Tracheal epithelial cell (primary cell): ENCODE results near the gene MED8. TPM values are rescaled to one million over a fixed set of nuclear protein-coding genes. Genes with fewer than 3 reads are reported as not detected.

ENCODE experiments used
- total RNA-seq: library from RNA; depleted of rRNA; stranded (reverse); fragments of >200 nt; gene quantifications from 2 replicates; pipeline ENCODE4 v1.2.1, GENCODE V29; 2014

Gene MED8, protein sequence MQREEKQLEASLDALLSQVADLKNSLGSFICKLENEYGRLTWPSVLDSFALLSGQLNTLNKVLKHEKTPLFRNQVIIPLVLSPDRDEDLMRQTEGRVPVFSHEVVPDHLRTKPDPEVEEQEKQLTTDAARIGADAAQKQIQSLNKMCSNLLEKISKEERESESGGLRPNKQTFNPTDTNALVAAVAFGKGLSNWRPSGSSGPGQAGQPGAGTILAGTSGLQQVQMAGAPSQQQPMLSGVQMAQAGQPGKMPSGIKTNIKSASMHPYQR
- total RNA-seq, result 40.3 and 56.9 TPM in 2 replicates

DNA sequence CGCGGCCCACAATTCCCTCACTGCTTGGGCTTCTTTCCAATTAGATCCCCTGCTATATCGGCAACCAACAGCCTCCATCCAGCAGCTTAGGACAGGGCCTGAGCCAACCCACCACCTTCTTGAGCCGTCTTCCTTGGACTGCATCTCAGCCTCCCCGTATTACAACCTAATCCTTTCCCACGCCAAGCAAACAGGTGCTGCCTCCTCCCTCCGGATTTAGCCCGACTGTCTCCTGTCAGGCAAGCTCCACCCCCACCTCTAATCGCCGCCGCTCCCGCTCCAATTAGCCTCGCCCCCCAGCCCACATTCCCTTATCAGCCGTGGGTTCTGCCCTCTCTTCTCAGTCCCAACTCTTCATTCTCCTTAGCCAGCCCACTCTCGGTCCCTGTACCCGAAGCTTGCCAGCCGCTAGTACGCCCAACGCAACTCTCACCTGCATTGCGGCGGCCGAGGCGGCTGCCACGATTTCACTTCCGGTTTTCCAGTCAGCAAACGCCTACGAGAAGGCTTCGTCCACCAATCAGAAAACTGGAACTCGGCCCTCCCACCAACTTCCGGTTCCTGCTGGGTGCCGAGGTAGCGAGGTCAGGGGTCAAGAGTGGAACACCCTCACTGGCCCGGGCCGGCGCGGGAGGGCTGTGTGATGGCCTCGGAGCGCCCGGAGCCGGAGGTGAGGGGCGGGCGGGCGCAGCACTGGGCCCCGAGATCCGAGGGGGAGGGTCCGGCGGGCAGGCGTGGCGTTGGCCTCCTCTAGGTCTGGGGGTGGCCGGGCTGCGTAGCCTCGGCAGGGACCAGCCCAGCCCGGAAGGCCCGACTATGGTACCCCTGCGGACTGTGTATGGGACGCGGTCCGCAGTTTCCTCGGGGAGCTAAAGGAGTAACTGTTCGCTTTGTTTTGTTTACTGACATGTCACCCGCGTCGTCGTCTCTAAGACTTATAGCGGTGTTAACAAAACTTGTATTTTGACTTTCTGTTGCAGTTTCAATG, at the start of gene MED8, which contains the start of gene SZT2:
Gene MED8, minus strand, starts transcription at position 475 of the 988 bp plus-strand sequence. Its CDS starts 36 bp downstream, at position 439.
Gene SZT2, plus strand, starts transcription at position 574 of the 988 bp plus-strand sequence. Its CDS starts 70 bp downstream, at position 644.

DNA sequence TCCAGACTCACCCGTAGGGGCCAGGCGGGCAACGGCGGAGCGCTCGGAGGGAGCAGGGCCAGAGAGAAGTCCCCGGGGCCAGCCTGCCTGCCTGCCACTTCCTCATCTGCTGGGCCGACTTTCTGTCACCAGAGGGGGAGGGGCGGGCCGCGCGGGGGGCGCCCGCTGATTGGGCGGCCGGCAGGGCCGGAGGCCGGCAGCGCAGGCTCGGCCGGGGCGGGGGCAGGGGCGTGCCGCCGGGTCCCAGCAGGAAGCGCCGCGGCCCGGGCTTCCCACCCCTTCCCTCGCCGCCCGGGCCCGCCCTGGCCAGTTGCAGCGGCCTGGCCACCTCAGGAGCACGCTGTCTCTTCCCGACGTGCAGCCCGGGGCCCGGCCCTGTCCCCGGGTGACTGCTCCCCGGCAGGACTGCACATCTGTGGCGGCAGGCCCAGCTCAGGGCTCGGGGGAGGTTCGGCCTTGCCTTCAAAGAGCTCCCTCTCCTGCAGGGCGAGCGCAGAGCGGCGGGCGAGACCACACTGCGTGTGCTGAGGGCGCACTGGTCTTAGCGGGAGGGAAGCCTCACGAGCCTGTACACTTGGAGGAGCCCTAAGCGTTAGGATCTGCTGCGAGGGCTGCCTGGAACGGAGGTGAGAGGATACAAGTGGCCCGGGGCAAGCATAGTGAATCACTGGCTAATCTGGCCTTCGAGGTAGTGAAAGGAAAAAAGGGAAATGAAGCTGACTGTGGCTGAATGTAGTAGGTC, 21.5 kb downstream of the MED8 start, which contains the start of gene ELOVL1:
Gene ELOVL1, minus strand, starts transcription at position 108 of the 742 bp plus-strand sequence. CDS start 2,402 bp downstream, outside the sequence.

DNA sequence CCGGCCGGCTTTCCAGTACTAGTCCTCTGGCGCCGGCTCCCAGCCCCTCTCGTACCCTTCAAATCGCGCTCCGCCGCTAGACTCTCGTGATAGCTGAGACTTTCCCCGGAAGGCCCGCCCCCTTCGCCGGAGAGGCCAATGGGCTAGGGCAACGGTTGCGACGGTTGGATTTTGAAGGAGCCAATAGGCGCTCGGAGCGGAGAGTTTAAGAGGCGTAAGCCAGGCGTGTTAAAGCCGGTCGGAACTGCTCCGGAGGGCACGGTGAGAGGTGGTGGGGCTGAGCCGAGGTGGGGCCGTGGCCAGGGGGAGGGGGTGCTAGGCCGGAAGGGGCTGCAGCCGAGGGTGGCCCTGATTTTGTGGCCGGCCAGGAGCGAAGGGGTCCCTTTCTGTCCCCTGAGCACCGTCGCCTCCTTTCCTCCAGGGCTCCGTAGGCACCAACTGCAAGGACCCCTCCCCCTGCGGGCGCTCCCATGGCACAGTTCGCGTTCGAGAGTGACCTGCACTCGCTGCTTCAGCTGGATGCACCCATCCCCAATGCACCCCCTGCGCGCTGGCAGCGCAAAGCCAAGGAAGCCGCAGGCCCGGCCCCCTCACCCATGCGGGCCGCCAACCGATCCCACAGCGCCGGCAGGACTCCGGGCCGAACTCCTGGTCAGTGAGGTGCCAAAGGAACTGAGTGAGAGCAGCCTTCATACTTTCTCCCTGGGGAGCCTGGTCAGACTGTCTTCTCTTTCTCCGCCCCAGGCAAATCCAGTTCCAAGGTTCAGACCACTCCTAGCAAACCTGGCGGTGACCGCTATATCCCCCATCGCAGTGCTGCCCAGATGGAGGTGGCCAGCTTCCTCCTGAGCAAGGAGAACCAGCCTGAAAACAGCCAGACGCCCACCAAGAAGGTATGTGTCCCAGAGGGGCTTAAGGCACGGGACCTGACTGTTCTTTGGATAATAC, 30.6 kb downstream of the MED8 start, which contains the start of gene CDC20:
Gene CDC20, plus strand, starts transcription at position 236 of the 948 bp plus-strand sequence. Its CDS starts 235 bp downstream, at position 471.

DNA sequence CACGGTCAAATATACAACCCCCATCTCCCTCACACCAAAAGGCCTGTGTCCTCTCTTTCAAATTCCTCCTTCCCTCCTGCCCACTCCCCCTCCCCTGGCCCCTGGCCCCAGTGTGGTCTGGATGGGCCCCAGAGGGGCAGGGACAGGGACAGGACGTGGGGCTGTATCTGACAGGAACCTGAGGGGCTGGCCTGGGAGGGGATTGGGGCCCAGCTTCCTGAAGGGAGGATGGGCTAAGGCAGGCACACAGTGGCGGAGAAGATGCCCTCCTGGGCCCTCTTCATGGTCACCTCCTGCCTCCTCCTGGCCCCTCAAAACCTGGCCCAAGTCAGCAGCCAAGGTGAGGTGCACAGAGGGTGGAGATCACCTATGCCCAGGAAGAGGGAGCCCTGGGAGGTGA, 52.0 kb downstream of the MED8 start, which contains the start of gene MPL:
Gene MPL, plus strand, starts transcription at position 231 of the 400 bp plus-strand sequence. Its CDS starts 31 bp downstream, at position 262.

Other genes starting within 250 kb of the MED8 start
- gene EBNA1BP2, start 217.5 kb downstream of the MED8 start, total RNA-seq, result 90.6 and 101 TPM in 2 replicates
- gene CFAP57, start 217.5 kb downstream of the MED8 start, total RNA-seq, result 0.24 and 1.9 TPM in 2 replicates
- 6.3 and 9.0 TPM in 2 replicates for gene TMEM125, start 119.8 kb downstream of the MED8 start, total RNA-seq
- gene C1orf210, start 104.2 kb downstream of the MED8 start, total RNA-seq, result 3.1 and 4.5 TPM in 2 replicates
- 0.85 and 3.6 TPM in 2 replicates for gene TIE1, start 88.8 kb downstream of the MED8 start, total RNA-seq
- not detected in 2 replicates for gene MPL, start 52.0 kb downstream of the MED8 start, total RNA-seq
- 2.3 and 12.0 TPM in 2 replicates for gene CDC20, start 30.8 kb downstream of the MED8 start, total RNA-seq
- 60.1 and 90.6 TPM in 2 replicates for gene ELOVL1, start 21.8 kb downstream of the MED8 start, total RNA-seq
- gene SZT2, start 99 bp upstream of the MED8 start, total RNA-seq, result 8.9 and 11.7 TPM in 2 replicates
- 16.2 and 65.8 TPM in 2 replicates for gene HYI, start 64.1 kb upstream of the MED8 start, total RNA-seq
- gene PTPRF, start 141.1 kb upstream of the MED8 start, total RNA-seq, result 193 and 245 TPM in 2 replicates